ENCODE data around the gene CDH10.

Gene CDH10

DNA sequence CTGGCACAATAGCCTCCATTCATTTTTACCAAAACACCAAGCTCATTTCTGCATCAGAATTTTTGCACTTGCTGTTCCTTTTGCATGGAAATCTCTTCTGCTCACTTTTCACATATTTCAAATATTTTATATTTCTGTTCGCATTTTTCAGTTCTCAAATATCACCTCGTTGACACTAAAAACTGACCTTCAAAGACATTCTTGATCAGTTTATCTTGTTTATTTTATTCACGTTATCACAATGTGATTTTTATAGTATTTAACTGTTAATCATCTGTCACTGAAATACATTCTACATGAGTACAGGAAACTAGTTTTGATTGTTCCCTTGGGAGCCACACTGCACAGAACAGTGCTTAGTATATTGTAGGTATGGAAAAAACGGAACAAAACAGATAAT, 29.6 kb downstream of the CDH10 start:
- DNase-seq (ENCODE audit: low read depth) = no peak
- TF ChIP-seq, protein P1, sequence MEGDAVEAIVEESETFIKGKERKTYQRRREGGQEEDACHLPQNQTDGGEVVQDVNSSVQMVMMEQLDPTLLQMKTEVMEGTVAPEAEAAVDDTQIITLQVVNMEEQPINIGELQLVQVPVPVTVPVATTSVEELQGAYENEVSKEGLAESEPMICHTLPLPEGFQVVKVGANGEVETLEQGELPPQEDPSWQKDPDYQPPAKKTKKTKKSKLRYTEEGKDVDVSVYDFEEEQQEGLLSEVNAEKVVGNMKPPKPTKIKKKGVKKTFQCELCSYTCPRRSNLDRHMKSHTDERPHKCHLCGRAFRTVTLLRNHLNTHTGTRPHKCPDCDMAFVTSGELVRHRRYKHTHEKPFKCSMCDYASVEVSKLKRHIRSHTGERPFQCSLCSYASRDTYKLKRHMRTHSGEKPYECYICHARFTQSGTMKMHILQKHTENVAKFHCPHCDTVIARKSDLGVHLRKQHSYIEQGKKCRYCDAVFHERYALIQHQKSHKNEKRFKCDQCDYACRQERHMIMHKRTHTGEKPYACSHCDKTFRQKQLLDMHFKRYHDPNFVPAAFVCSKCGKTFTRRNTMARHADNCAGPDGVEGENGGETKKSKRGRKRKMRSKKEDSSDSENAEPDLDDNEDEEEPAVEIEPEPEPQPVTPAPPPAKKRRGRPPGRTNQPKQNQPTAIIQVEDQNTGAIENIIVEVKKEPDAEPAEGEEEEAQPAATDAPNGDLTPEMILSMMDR (conservative IDR thresholded peaks at IDR 0.05; ENCODE audit: low read length) = no peak
- H3K4me3 ChIP-seq (ENCODE audit: low read length) = no peak overlapping the region

GRCh38 chr5:24609706-24610105, 35.1 kb downstream of the CDH10 start:
- DNase-seq (ENCODE audit: low read depth) = no peak
- TF ChIP-seq, protein P1 (conservative IDR thresholded peaks at IDR 0.05; ENCODE audit: low read length) = no peak
- H3K4me3 ChIP-seq (ENCODE audit: low read length) = no peak overlapping the region

GRCh38 chr5:24606971-24607370, 37.8 kb downstream of the CDH10 start:
- no peak overlapping the region for H3K4me3 ChIP-seq (ENCODE audit: low read length)
- TF ChIP-seq, protein P1 (conservative IDR thresholded peaks at IDR 0.05; ENCODE audit: low read length) = no peak
- no peak for DNase-seq (ENCODE audit: low read depth)

DNA sequence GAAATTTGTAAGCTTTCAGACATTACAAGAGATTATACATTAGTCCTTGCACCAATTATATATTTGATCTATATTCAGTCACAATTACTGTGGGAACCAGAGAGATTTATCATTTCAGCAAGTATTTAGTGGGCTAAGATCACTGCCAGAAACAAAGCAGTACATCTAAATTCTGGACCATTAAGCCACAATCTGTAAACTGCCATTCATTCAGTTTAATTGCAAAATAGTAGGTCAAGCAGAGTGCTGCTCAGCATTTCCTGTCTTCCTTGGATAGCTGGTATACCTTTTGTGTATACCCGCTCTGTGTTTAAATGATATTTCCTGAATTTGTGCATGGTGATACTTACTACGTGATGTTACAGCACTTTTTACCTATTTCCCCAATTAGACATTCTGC, 42.6 kb downstream of the CDH10 start:
- H3K4me3 ChIP-seq (ENCODE audit: low read length) = no peak overlapping the region
- DNase-seq (ENCODE audit: low read depth) = no peak
- TF ChIP-seq, protein P1 (conservative IDR thresholded peaks at IDR 0.05; ENCODE audit: low read length) = no peak

DNA sequence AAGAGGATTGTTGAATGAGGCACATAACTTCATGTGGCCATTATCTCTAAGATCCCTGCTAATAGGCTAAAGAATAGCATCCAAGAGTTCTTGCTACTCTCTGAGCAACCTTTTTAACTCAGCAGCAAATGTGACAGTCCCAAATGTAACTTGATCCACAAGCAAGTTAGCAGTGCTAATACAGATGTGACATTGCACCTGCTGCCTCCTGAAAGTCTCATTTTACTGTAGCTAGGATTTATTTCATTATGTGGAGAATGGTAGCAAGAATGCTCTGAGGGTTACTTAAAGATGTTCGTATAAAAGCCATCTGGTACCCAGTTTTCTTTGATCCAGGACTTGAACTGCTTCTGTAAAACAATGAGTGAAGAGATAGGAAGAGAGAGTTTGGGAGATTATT, 45.8 kb downstream of the CDH10 start:
- no peak for DNase-seq (ENCODE audit: low read depth)
- no peak overlapping the region for H3K4me3 ChIP-seq (ENCODE audit: low read length)
- TF ChIP-seq, protein P1 (conservative IDR thresholded peaks at IDR 0.05; ENCODE audit: low read length) = no peak

- DNase-seq (ENCODE audit: low read depth) = no peak
- TF ChIP-seq, protein P1 (conservative IDR thresholded peaks at IDR 0.05; ENCODE audit: low read length) = no peak
- H3K4me3 ChIP-seq (ENCODE audit: low read length) = no peak overlapping the region
Observed at GRCh38 chr5:24595329-24595728, 49.4 kb downstream of the CDH10 start.

DNA sequence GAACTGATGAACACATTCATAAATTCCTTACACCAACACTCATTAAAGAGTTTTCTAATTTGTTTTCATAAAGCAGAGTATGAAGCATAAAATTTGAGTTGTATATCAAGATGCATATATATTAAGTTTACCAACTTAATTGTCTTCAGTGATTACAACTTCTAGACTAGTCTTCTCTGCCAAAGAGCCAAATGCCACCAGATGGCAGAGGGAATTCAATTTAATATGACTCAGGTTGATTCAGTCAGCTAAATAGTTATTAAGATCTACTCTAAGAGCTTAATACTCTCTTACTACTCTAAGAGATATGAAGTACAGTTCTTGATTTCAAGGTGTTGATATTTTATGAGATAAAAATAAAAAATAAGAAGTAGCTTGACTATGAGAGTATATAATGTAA, 53.4 kb downstream of the CDH10 start:
- DNase-seq (ENCODE audit: low read depth) = no peak
- TF ChIP-seq, protein P1 (conservative IDR thresholded peaks at IDR 0.05; ENCODE audit: low read length) = no peak
- H3K4me3 ChIP-seq (ENCODE audit: low read length) = no peak overlapping the region
